COLO668 (cell line): ENCODE results near the gene ASIC2.

Experiments
- DNase-seq: peaks from one replicate; lab custom pipeline; 2025; ENCODE audit not compliant: unreplicated experiment; lab: John Stamatoyannopoulos, UW

ASIC2 gene

DNA sequence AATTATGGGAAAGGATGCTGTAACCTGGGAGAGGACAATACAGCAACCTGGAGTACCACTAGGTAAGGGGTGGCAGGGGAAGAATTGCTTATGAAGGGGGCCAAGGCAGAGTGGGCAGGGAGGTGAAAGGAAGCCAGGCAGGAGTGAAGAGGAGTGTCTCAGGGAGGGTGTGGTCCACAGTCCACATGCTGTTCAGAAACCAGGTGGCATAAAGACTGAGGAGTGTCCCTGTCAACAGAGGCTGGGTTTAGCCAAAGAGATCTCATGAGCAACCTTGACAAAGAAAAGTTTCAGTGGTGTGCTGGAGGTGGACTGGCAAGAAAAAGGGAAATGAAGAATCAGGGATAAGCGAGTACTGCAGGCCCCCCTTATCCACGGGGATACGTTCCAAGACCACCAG lies 213.0 kb downstream of the ASIC2 start:
- no peak for DNase-seq

DNA sequence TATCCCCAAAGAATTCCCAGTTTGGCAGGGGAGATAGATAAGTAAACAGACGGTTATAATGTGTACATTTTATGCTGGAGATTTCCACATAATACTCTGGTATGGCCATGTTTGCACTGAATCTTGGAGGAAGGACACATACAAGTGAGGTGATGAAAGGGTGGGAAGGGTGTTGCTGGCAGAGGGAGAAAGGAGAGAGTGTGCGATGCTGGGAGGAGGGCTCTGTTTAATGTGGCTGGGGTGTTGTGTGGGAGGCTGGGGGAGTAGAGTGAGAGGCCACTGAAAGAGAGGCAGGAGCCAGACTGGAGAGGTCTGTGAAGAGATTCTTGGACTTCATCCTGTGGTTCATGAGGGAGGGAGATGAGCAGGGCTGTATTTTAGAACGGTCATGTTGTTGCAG lies 213.9 kb downstream of the ASIC2 start:
- no peak for DNase-seq

DNA sequence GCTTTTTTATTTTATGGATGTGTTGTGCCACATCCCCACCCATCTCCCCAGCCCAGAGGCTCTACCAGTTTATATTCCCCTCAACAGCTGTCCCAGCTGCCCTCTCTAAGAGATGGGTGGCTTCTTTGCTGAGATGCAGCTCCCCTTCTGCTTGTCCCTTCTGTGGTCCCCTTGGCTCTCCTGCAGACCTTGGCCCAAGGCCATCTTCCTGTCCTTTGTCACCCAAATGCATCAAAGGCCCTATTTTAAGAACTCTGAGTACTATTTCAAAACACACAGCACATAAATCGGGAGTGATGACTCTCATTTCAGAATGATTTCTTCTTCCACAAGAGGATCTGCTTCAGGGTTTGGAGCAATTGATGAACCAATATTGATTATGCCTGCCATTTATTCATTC lies 216.1 kb downstream of the ASIC2 start:
- no peak for DNase-seq

DNA sequence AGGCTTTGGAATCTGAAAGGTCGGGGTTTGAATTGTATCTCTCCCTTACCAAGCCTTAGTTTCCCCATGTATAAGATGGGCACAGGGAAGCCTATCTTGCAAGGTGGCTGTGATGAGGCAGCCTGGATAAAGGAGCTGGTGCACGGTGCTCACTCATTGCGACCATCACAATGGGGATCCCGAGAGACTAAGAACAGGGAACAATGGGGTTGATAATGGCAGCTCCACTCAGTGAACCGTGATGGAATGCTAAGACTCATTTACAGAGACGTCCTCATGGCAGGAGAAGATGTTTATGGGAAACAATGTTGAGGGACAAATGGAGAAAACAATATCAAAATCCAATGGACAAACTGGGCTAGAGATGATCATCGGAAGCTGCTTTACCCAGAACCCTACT lies 219.7 kb downstream of the ASIC2 start:
- no peak for DNase-seq

DNA sequence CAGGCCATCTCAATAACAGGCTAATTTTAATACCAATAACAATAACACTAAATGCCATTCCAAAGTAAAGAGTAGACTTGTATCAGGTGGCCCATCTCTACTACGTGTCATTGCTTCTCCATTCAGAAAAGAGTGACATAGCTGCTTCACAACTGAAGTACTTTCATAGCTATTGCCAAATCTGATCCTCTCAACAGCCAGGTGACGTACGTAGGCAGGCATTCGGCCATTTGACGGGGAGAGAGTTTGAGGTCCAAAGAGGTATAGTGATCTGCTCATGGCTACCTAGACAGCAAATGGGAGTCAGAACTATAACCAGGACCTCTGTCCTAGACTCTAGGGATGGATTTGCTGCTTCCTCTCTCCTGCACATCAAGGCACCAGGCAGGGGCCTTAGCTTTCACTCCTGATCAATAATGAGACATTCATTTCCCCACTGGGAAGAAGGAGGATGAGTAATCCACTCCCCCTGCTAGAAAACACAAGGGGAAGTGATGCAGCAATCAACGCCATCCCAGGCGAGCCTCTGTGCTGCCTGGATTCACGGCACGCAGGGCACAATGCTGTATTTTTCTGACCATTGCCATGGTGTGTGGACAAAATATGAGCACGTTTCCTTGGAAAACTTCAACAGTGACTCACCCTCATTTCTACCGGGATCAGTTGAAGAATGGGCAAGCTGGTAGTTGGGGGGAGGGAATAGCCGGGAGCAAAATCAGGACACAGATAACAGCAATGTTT lies 220.5 kb downstream of the ASIC2 start:
- no peak for DNase-seq

DNA sequence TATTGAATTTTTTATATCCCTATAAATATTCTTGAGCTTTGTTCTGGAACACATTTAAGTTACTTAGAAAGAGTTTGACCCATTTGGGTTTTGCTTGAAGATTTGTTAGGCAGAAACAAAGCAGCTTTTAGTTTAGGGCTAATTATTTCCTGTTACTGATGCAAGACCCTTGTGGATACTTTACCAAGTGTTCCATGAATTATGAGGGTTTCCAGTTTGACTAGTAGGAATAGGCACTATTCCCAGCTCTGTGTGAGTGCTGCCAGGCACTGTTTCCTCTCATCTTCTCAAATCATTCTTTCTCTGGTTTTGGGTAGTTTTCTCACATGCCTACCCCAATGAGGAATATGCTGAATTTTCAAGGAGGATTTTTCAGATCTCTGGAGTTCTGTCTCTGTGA lies 221.4 kb downstream of the ASIC2 start:
- no peak for DNase-seq

DNA sequence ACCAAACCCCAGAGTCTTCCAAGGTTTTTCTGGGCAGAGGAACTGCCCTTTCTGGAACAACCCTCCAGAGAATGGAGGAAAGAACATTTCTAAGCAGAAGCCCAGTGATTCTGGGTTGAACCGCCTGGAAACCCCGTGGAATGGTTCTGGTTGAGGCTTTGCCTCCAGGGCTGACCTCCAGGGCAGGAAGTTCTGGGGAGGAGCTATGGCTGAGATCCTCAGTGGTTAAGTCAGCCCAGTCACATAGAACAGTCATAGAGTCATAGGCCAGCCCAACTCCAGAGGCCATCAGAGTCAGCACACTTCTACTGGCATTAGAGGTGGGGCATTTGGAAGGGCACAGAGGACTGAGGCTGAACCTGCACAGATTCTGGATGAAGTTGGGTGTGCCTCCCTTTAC lies 235.5 kb downstream of the ASIC2 start:
- no peak for DNase-seq

DNA sequence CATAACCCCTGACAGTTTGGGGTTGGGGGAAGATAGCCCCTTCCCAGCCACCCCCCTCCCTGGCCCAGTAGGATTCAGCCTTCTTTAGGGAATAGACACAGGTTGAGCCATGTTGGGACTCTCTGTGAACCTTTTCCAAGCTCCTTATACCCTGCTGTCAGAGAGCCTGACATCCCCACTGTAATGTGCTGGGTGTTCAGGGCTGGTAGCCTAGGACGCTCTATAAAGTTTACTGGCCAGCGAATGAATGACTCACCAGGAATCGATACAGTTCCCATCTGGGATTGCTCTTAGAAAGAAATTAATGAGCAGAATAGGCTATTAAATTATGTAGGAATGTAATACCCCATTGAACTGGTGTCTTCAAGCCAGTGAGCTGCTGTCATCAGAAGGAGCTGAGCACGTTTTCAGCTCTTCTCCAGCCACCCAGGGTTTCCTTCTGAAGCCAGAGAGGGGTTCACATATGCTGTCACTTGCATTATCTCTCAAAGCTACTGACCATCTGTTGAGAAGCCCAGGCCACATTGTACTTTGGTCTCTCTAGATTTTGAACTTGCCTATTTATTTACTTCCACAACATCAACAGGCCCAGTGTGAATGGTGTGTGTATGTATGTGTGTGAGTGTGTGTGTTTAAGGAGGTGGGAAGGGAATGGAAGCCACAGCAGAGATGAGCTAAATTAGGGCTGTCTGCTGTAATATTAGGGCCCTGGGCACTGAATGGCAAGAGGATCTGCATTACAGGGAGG lies 236.5 kb downstream of the ASIC2 start:
- DNase-seq: no peak

DNA sequence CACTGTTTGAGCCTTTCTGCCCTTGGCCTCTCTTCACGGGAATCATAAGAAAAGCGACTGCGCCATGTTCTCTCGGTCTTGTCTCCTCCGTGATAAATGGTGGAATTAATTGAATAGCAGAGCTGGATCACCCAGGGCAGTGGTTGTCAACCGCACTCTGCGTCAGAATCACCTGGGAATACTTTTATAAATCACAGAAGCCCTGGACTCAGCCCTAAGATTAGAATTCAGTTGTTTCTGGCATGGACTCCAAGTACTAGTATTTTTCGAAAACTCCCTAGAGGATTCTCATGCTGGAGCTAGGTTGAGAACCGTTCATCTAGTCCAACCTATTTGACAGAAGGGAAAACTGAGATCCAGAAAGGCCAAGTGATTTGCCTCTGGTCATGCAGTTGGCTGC lies 237.3 kb downstream of the ASIC2 start:
- no peak for DNase-seq

DNA sequence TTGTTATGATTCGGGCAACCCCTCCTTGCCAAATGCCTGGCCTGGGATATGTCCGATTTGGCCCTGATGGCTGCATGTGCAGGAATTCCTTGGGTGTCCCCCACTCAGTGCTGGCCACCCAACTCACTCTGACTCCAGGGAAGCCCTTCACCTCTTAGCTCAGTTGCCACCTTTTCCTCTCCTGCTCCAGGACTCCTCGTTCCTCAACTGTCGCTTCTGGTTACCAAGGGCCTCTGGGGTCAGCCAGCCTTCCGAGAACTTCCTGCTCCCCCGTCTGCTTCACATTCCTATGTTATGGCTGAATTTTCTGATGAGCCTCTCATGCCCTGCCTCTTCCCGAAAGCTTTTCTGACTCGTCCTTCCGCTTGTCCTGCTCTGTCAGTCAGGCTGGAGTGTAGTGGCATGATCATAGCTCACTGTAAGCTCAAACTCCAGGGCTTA lies 237.9 kb downstream of the ASIC2 start:
- DNase-seq: no peak

DNA sequence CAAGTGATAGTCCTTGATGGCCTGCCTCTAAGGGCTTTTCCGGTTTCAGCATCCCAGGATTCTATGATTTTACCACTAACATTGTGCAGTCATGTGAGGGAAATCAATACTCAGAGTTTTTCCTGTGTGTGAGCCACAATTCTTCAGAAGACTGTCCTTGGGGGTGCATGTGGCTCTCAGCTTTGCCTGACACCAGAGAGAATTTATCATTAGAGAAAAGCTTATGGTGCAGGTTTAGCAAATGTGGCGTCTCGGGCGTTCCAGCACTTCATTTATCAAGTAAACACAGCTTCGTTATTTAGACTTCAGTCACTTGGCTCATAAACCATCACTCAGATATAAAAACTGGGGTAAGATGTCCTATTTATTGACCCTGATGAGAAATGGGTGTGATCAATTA lies 238.7 kb downstream of the ASIC2 start:
- no peak for DNase-seq

DNA sequence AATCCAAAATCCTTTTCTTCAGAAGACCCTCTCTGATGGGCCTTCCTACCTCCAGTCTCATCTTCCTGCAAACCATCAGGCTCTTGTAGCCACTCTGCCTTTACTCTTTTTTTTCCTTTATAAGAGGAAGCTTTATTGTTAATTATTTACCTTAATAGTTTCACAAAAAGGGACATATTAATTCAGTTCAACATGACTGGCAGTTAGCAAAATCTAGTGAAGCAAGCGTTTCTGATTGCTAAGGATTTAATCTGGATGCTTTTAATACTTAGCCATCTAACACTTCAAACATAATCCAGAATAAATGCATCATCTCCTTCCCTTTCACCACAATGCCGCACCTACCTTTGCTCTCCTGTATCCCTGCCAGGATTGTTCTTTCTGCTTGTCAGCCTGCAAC lies 239.4 kb downstream of the ASIC2 start:
- DNase-seq: no peak

DNA sequence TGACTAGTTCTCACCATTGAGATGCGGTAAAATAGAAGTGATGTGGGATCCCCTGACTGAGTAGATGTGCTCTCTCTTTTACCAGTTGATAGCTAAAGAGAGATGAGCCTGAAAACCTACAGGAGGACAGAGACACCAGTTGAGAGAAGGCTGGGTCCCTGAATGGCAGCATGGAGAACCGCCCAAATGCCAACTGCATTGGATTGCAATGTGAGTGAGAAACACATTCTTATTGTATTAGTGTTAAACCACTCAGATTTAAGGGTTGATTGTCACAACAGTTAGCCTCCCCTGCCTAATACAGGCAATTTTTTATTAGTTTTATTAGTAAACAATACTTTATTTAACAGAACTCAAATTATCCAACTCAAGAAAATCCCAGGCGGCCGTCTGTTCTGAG lies 240.2 kb downstream of the ASIC2 start:
- DNase-seq: no peak

DNA sequence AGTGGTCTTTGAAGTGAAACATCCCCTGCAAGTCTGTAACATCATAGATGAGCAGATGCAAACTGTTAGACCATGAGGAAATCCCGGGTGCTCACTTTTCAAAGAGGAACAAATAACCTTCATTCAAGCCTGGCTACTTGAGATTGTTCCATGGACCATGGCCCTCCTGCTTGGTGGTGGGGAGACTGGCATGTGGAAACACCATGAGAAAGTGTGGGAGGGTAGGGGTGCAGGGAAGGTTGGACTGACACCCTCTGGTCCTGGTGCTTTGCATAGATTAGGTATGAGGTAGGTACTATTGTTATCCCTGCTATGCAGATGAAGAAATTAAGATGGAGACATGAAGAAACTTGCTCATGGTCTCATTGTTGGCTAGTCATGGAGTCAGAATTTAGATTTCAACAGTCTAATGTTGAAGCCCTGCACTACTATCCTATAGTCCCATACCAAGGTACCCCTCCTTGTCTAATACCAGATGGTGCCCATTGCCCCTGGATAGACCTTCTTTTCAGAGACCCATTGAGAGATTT lies 242.4 kb downstream of the ASIC2 start:
- no peak for DNase-seq

DNA sequence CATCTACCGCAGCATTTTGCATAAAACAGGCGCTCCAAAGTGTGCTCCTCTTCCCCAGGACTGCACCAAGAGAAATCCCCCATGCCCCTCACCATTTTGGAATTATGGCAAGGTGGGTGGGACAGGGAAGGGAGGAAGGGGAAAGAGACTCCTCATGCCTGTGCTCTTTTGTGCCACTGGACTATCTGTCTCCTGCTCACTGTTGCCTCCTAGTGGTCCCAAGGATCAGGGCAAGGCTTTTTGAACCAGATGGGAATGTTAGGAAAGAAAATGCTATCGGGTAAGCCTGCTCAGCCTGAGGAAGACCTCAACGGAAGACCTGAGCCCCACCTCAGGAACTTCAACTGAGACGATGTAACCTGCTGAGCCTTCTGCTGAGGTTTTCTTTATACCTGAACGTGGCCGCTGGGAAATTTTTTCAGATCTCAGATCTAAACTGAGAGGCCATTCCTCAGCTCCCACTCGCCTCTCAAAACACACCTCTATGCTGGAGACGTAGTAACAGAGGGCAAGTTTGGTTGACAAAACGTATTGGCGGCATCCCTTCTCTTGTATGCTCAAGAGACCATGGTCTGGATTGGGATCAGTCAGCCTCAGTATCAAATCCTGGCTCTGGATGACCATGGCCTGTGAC lies 243.2 kb downstream of the ASIC2 start:
- peak; percentile 32 for DNase-seq

DNA sequence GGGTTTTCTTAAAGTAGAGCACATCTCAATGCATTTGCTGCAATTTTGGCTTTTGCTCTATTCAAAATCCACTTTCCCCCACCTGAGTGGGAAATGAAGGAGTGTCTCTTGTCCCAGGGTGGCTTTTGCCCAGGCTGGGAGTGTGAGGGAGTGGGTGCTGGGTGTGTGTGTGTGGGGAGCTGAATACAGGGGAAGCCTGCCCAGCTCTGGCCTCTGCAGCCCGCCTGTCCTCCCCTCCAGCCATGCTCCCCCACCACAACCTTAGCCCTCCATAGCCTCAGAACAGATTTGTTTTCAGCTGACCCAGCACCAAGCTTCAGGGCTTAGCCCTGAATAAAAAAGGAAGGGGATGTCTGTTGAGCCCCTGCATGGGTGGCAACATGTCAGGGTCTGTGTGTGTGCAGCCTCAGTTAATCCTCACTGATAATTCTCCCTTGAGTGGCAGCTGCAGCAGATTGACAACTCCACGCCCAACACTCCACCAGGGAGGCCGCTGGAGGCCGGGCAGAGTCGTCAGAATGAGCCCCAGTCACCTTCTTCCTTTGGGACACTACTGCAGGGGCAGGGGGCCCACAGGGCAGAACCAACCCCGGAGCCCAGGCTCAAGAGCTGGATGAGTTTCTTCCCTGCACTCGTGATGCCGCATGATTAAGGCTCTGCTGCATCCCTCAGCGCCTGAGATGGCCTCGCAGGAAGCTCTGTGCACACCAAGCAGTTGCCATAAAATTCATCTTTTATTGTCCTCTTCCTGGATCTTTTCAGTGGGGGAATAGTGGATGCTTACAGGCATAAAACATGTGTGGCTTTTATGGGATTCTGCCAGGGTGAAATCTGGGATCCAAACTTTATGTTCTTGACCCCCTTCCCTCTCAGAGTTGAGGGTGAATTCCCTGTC lies 246.5 kb downstream of the ASIC2 start:
- no peak for DNase-seq

DNA sequence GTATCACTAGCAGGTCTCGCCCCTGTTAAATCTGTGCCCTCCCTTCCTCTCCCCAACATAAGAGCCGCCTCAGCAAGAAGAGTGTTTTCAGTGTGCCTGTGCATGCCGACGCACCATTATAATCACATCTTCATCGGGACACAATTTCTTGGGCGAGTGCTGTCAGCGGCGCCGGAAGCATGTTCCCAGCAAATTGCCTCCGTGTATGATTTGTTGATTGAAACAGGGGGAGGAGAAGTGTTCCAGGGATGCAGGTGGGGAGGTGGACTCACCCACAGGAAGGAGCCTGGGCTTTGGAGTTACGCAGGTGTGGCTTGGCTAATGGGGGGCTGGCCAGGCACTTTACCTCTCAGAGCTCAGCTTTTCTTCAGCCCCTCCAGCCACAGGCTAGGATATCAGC lies 247.9 kb downstream of the ASIC2 start:
- DNase-seq: no peak

DNA sequence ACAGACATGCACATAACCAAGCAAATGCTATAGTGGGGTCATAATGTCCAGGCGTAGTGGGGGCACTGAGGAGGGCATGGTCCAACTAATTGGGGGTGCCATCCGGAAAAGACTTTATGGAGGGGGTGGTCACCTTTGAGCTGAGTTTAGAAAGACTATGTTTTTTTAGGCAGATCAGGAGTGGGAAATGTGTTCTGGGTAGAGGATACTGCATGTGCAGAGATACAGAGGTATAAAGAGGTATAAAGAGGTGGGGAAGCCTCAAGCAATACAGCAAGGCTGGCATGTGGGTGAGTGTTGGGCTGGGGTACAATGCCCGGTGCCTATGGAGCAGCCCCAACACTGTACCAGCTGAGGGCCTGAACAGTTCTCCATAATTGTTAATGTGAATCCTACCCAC lies 248.3 kb downstream of the ASIC2 start:
- DNase-seq: no peak

DNA sequence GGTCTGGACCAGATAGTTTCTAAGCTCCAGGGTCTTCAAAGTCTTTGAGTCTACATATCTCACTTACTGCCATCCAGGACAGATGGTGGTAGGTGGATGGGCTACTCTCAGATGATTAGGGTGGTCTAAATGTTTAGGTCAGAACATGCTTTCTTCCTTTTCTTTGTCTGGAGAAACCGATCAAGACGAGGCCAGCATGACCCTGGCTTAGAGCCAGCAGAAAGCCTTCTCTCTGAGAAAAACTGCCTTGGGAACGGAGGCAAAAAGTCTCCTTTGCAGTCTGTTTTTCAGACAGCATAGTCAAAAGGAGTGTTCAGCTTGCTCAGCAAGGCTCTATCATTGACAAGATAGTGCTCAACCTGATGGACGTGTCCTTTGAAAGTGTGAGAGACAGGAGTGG lies 252.6 kb downstream of the ASIC2 start:
- DNase-seq: no peak

DNA sequence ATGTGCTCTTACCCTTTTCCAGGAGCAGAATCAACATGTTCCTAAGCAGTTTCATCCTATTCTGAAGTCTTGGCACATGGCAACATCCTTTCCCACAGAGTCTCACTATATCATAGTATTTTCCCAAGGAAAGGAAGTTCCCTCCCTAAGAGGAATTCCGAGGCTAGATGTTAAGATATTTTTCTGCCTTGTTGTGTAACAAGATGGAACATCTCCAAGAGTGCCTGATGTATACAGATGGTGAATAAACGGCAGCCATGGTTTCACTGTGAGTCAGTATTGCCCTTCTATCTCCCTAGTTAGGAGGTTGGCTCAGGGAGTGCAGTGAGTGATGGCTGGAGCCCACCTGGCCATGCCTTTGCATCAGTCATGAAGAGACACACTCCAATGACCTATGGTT lies 253.2 kb downstream of the ASIC2 start:
- DNase-seq: no peak

DNA sequence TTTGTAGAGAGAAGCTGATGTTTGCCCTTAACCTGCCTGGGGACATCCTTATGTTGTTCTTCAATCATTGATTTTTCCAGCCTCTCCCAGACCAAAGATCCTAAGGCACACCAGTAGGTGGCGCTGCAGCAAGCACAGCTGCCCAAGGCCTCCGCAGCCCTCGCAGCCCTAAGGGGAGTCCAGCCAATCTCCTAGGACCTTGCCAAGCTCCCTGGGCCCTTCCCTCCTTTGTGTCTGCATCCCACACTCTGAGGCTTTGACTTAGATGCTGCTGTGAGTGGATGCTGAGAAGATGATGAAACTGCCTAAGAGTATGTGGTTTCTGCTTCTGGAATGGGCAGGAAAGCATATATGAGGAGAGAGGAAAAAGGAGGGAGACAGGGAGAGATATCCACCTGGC lies 254.4 kb downstream of the ASIC2 start:
- peak; percentile 35 for DNase-seq
